NCI-H1436 treated with DMSO at 0.1 percent for 48 hours (cell line): ENCODE data around the gene BRD3OS.
A peak's percentile ranks its signal among the peaks of the same experiment; 100 is the strongest.
"Not testable (repeated sequence)": the region's sequence is repeated elsewhere in the genome, so short reads cannot be mapped to it uniquely, and the experiment has no call there.

Experiments used
- DNase-seq: peaks from one replicate; lab custom pipeline; 2025; lab: John Stamatoyannopoulos, UW

BRD3OS gene

GRCh38 chr9:133988771-133989170, 36.5 kb upstream of the BRD3OS start:
- DNase-seq = not testable (repeated sequence)

- no peak for DNase-seq
Measured at GRCh38 chr9:133989625-133990365, 35.5 kb upstream of the BRD3OS start.

DNA sequence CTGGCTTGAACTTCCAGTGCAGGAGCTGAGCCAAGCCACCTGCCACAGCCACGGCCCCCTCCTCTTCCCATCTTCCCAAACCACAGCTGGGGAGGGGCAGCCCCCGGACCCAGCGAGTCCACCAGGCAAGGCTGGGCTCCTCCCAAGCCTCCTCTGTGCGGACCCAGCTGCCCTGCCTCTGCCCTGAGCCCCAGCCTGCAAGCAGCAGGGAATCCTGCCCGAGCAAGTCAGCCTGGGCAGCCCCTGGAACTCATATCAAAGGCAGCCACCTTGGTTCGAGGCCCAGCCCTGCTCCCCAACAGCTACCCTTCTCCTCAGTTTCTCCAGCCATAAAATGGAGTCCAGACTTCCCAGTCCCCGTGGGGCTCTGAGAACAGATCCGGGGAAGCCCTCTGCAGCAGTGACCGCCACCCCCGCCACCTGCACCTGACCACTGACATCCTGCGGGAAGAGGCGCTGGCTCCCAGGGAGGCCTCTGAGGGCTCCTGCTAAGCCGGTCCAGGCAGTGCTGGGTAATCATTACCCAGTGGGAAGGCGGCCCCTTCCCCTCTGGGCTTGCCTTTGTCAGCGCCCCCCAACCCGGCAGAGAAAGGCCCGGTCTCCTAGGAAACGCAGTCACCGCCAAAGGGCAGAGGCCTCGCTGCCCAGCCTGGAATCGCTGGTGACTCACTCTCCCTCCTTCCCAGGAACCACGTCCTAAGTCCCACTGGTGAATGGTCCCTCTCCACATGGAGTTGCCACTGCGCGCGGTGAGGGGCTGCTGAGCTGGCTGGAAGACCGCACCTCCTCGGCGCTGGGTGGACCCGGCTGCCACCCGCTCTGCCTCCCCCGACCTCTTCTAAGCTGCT, 34.7 kb upstream of the BRD3OS start:
- DNase-seq = no peak

DNA sequence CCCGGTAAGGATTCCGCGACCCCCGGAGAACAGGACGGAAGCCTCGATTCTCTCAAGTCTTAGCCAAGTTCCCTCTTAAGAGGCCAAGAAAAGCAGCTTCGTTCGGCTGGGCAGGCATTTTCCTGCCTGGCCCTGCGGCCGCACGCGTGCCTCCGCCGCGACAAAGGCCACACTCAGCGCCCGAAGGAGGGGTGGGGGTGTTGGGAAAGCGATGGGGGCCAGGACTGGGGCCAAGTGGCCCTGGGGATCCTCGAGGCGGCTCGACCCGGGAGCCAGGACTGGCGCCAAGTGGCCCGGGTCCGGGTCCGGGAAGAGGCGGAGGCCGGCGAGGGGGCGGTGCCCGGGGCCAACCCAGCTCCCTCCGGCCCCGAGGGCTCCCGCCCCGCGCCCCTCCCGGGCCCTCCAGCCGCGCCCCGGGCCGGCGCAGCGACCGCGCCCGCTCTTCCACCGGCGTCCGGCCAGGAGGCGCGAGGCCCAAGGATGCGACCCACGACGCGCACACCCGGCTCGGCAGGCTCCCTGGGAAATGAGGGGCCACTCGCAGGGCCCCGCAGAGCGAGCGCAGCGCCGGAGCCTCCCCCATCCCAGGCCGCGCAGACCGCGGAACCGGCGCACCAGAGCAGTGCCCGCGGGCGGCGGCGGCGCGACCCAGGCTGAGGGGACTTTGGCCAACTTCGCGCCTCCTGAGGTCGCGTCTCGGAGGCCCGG, 33.9 kb upstream of the BRD3OS start:
- no peak for DNase-seq

- DNase-seq = no peak
Measured at GRCh38 chr9:133991964-133992779, 33.1 kb upstream of the BRD3OS start, which contains the start of gene VAV2. VAV2 (minus strand) TSS chr9:133992324; CDS start chr9:133992278, 46 bp downstream.

GRCh38 chr9:133992780-133993634, 32.3 kb upstream of the BRD3OS start:
- DNase-seq = no peak

GRCh38 chr9:133993635-133994253, 31.5 kb upstream of the BRD3OS start:
- no peak for DNase-seq

DNA sequence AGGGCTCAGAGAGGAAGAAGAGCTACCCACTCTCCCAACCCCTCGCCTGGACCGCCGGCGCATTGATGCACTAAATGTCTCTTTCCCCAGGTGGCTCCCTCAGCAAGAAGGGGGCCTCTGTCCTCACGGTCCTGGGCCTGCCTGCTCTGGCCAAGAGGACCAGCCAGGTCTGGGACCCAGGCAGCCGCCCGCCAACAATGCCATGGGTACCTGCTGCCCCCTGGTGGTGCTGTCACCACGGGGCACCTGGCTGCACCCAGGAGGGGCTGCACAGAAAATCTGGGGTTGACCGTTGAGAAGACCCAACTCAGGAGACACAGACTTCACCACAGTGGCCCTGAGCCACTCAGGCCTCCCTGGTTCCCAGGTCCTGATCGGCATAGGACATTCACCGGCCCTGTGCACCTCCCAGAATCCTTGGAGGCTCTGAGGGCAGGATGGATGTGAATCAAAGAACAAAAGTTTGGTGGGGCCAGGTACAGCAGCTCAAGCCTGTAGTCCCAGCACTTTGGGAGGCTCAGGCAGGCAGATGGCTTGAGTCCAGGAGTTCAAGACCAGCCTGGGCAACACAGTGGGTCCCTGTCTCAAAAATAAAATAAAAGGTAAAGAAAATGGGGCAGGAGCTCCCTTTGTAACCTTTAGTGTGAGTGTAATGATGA, 30.8 kb upstream of the BRD3OS start:
- DNase-seq = no peak

DNA sequence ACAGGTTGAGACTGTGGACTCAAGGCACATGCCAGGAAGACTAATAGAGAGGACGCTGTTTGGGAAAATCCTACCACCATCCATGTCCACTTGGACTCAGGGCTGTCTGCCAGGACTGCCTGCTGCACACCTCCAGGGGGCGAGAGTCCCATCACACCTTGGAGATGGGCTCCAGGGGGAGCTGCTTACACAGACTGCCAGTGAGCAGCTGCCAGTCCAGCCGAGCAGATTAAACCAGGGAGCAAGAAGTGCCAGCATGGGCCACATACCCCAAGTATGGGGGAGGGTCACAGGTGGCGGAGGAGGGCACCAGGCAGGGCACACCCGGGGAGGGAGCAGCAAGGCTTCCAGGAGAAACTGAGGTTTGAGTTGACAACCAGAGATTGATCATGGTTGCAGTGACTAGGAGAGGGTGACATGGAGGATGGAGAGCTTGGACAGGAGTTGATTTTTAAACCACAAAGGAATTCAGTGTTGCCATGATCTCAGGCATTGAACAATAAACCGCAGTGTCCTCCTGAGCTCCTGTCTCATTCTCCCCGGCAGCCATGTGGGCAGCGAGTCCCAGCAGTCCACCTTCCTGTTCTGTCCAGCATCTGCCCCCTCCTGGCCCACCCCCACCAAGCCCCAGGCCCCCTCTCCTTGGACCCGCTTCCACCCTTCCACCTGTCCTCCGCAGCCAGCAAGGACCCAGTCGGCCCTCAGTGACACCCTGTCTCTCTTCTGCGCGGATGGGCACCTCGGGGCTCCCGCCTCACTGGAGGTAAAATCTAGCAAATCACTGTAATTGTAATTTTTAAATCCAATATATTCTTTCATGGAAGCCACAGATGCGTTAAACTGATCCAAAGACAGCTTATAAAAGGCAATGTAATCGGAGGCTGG, 30.0 kb upstream of the BRD3OS start:
- DNase-seq = peak; percentile 18

DNA sequence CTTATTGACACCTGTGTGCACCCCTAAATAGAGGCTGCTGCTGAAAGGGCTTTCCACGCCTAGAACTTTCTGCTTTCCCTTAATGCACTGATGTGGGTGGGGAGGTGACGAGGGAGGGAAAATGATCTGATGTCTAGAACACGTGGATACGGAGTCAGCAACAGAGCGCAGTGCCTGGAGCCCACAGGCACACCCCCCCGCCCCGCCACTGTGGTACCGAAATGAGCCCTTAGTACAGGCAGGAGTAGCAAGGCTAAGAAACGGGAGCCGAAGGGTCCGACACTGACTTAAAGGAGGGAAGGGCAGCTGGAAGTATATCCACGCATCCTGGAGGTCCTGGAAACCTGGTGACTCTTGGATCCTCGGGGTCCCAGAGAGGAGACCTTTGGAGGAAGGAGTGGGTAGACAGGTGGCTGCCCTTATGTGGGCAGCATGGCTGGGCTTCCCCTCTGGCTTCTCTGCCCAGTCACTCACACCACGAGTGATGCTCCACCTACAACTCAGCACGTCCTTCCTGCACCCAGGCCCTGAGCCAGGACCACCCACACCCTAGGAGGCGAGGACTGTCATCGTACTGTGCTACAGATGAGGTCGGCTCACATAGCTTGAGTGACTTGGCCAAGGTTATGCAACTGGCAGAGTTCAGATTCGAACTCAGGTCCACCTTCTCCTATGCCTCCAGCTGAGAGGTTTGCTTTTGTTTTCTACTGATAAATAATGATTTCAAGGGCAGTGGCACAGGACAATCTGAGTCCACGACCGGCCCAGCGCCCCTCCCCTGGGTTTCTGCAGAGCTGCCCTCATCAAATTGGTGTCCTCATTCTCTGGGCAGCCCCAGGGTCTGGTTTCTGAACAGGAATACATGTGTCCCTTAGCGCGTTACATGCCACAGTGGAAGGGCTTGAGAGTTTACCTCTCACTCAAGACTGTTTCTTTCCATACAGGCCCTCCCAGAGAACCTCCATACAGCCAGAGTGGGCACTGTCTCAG, 28.5 kb upstream of the BRD3OS start:
- no peak for DNase-seq

DNA sequence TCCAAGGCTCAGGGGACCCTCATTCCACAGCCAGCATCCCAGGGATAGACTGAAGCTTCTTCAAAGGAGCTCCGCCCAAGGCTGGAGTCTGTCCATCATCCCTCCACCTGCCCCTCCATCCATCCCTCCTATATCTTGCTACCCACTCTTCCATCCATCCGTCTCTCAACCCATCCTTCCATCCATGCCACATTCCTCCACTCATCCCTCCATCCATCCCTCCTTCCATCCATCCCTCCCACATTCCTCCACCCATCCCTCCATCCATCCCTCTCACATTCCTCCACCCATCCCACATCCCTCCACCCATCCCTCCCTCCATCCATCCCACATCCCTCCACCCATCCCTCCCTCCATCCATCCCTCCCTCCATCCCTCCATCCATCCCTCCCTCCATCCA, 27.7 kb upstream of the BRD3OS start:
- DNase-seq = no peak

DNA sequence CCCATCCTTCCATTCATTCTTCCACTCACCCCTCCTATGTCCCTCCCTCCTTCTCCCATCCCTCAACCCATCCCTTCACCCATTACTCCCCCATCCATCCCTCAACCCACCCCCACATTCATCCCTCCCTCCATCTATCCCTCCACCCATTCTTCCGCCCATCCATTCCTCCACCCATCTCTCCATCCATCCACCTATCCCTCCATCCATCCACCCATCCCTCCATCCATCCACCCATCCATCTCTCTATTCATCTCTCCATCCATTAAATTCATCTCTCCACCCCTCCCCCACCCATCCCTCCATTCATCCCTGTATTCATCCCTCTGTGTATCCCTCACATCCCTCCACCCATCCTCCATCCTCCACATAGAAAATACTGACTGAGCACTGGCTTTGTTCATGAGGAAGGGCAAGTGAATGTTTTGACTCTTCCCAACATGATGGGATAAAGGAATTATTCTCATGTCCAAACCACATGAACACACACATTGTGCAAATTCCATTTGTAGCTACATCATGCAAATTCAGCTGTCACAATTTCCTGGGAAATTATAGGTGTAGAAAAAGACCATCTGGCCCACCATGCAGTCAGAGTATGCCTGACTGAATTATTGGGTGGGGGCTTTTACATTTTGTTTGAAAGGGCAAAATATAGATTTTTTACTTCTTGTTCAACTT, 26.2 kb upstream of the BRD3OS start:
- no peak for DNase-seq

DNA sequence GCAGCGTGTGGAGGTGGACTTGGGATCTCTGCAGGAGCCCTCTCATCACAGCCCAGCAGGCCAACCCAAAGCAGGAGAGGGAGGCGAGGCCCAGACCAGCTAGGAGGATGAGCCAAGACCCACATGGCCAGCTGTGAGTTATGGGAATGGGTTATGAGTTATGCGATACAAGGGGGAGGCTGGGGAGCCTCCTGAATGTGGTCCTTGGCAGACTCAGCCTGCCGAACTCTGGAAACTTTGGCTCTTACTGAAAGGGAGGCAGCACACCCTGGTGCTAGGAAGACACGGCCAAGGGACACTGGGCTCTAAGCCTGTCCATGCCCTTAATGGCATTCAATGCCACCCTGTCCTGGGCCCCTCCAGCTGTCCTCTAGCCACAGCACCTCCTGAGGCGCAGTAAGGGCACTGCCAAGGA, 25.4 kb upstream of the BRD3OS start:
- no peak for DNase-seq

DNA sequence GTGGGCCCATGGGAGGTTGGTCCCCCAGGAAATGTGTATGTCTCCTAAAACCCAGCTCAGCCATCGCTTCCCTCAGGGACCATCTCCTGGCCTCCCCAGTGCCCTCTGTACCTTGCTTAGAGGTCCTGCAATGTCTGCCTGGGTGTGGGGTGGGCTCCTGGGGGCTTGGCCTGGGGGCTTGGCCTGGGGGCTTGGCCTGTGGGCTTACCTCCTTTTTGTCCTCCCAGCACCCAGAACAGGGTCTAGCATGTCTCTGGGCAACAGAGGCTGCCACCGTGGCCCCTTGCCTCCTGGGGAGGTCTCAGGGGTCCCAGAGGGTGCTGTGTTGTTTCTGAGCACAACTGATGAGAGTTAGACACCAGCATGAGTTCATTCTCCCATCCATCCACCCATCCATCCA, 22.5 kb upstream of the BRD3OS start:
- DNase-seq = no peak

DNA sequence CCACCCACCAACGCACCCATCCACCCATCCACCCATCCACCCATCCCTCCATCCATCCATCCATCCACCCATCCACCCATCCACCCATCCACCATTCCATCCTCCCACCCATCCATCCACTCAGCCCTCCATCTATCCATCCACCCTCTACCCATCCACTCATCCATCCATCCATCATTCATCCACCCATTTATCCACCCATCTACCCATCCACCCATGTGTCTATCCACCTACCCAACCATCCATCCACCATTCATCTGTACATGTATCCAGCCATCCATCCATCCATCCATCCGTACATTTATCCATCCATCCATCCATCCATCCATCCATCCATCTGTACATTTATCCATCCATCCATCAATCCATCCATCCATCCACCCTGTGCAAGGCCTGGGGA, 22.0 kb upstream of the BRD3OS start:
- DNase-seq = no peak

DNA sequence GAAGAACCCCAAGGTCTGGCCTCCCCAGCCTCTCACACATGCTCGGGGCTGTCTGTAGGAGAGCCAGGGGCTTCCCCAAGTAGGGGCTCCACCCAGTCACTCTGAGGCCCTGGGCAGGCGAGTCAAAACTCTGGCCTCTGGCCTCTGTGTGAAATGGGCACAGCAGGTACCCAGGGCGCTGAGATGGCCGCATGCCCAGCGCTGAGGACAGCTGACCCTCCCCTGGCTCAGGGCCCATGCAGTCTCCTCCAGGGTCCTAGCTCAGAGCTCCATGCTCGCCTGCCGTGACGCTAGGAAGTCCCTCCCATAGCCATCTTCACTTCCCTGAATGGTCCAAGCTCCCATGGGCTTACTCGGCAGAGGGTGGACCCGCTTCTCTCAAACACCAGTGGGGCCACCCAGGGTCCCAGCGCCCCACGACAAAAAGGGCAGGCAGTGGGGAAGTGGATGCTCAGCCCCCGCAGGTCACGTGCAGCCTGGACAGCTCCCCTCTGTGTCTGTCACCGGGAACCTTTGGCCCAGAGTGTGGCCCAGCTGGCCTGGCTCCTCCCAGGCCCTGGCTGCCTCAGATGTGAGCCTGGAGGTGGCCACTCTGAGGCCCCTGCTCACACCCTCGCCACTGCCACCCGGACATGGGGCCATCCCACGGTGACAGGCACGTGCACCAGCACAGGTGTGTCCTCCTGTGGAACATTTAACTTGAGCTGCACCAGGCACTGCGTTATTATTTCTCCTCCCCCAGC, 21.0 kb upstream of the BRD3OS start:
- DNase-seq = no peak
